GM23338 (cell line): ENCODE results near the gene IMMP2L. TPM values are rescaled to one million over a fixed set of nuclear protein-coding genes. Genes with fewer than 3 reads are reported as not detected.

Experiments used
- ATAC-seq: fragments of 200-7000 bp; cut with Tn5 transposase; 3 replicates; pipeline ENCODE4 v1.9.1; 2020
- DNase-seq: peaks from one replicate; pipeline ENCODE4 v3.0.0-alpha.2; 2015; ENCODE audit warnings: low spot score
- H2AFZ ChIP-seq: fragments of 200-600 bp; sonication (generic); 2 replicates; pipeline ENCODE4 v1.8.0; 2016; ENCODE audit warnings: antibody characterized with exemption, mild to moderate bottlenecking, moderate library complexity
- H3F3A ChIP-seq: fragments of 200-600 bp; sonication (generic); replicated peaks from 2 replicates; pipeline ENCODE4 v1.8.0; 2017; ENCODE audit warnings: antibody characterized with exemption, mixed run types, low read depth
- H3K27ac ChIP-seq: fragments of 200-600 bp; sonication (generic); 2 replicates; pipeline ENCODE4 v1.6.1; 2016; ENCODE audit warnings: low read depth
- H3K27me3 ChIP-seq: fragments of 200-600 bp; sonication (generic); 2 replicates; pipeline ENCODE4 v1.8.0; 2016; ENCODE audit warnings: mild to moderate bottlenecking, mixed run types, moderate library complexity; ENCODE audit not compliant: insufficient read depth
- H3K36me3 ChIP-seq: fragments of 200-600 bp; sonication (generic); 2 replicates; pipeline ENCODE4 v1.8.0; 2016; ENCODE audit warnings: mild to moderate bottlenecking; ENCODE audit not compliant: insufficient read depth
- H3K4me1 ChIP-seq: fragments of 200-600 bp; sonication (generic); 2 replicates; pipeline ENCODE4 v1.8.0; 2016; ENCODE audit warnings: mild to moderate bottlenecking, moderate library complexity; ENCODE audit not compliant: insufficient read depth
- H3K4me2 ChIP-seq: fragments of 200-600 bp; sonication (generic); 2 replicates; pipeline ENCODE4 v1.7.1; 2017; ENCODE audit warnings: mixed run types
- H3K4me3 ChIP-seq: fragments of 200-600 bp; sonication (generic); 2 replicates; pipeline ENCODE4 v1.6.1; 2016; ENCODE audit warnings: mixed run types
- H3K79me2 ChIP-seq: fragments of 200-600 bp; sonication (generic); replicated peaks from 2 replicates; pipeline ENCODE4 v1.8.0; 2017; ENCODE audit warnings: mild to moderate bottlenecking; ENCODE audit not compliant: insufficient read depth
- H3K9me2 ChIP-seq: fragments of 200-600 bp; sonication (generic); 2 replicates; pipeline ENCODE4 v1.8.0; 2017; ENCODE audit not compliant: insufficient read depth
- H4K20me1 ChIP-seq: fragments of 200-600 bp; sonication (generic); replicated peaks from 2 replicates; pipeline ENCODE4 v1.8.0; 2017; ENCODE audit warnings: mild to moderate bottlenecking; ENCODE audit not compliant: insufficient read depth
- H3K27ac Mint-ChIP-seq: 2 replicates; pipeline ENCODE4 v1.8.0; 2020; ENCODE audit warnings: inconsistent platforms, mild to moderate bottlenecking, moderate library complexity, mixed read lengths
- H3K27me3 Mint-ChIP-seq: 3 replicates; pipeline ENCODE4 v1.8.0; 2022; ENCODE audit warnings: low read depth, mild to moderate bottlenecking, moderate library complexity, mixed read lengths, inconsistent platforms; ENCODE audit not compliant: insufficient read depth, poor library complexity
- H3K36me3 Mint-ChIP-seq: 3 replicates; pipeline ENCODE4 v1.8.0; 2021; ENCODE audit warnings: low read depth, mild to moderate bottlenecking, inconsistent platforms, moderate library complexity, mixed read lengths
- H3K4me1 Mint-ChIP-seq: 3 replicates; pipeline ENCODE4 v1.8.0; 2020; ENCODE audit warnings: mild to moderate bottlenecking, inconsistent platforms, mixed read lengths
- H3K4me3 Mint-ChIP-seq: 3 replicates; pipeline ENCODE4 v1.8.0; 2021; ENCODE audit warnings: moderate library complexity, mild to moderate bottlenecking, inconsistent platforms, mixed read lengths
- H3K9me3 Mint-ChIP-seq: 3 replicates; pipeline ENCODE4 v1.8.0; 2020; ENCODE audit warnings: moderate library complexity, mild to moderate bottlenecking, inconsistent platforms, mixed read lengths
- CREB1 ChIP-seq: fragments of 250-450 bp; sonication (Bioruptor Pico); IDR thresholded peaks from 2 replicates; pipeline ENCODE4 v1.5.0; 2020; ENCODE audit warnings: low read depth, mild to moderate bottlenecking, moderate library complexity
- EZH2 ChIP-seq: fragments of 200-600 bp; sonication (generic); IDR thresholded peaks from one replicate; pipeline ENCODE4 v1.8.0; 2017; ENCODE audit warnings: antibody characterized with exemption, mild to moderate bottlenecking, low read depth; ENCODE audit not compliant: unreplicated experiment
- EZH2phosphoT487 ChIP-seq: fragments of 200-600 bp; sonication (generic); IDR thresholded peaks from one replicate; pipeline ENCODE4 v1.8.1; 2018; ENCODE audit warnings: antibody characterized with exemption; ENCODE audit not compliant: unreplicated experiment
- JUNB ChIP-seq: IDR thresholded peaks from one replicate; pipeline ENCODE4 v1.6.1; 2016; ENCODE audit warnings: antibody characterized with exemption; ENCODE audit not compliant: unreplicated experiment
- NANOG ChIP-seq: IDR thresholded peaks from 2 replicates; pipeline ENCODE4 v1.6.1; 2016; ENCODE audit warnings: antibody characterized with exemption, borderline replicate concordance
- POLR2AphosphoS5 ChIP-seq: IDR thresholded peaks from 2 replicates; pipeline ENCODE4 v1.6.1; 2016; ENCODE audit warnings: antibody characterized with exemption, low read depth
- STAT1 ChIP-seq: IDR thresholded peaks from one replicate; pipeline ENCODE4 v1.6.1; 2016; ENCODE audit warnings: antibody characterized with exemption; ENCODE audit not compliant: unreplicated experiment
- ZNF114 ChIP-seq: fragments of 250-450 bp; sonication (Bioruptor Pico); IDR thresholded peaks from 2 replicates; pipeline ENCODE4 v1.5.0; 2020; ENCODE audit warnings: mild to moderate bottlenecking, moderate library complexity
- ZNF331 ChIP-seq: fragments of 250-450 bp; sonication (Bioruptor Pico); IDR thresholded peaks from 2 replicates; pipeline ENCODE4 v1.5.0; 2020; ENCODE audit warnings: low read depth, mild to moderate bottlenecking, moderate library complexity
- polyA plus RNA-seq: library from polyadenylated mRNA; unstranded; fragments of >200 nt; fragmentation: Nextera tagmentation; extraction: Ambion mirVana; gene quantifications from 2 replicates; pipeline ENCODE4 v1.2.1, GENCODE V29; 2016
- total RNA-seq: library from RNA; depleted of rRNA; stranded (reverse); fragments of >200 nt; shearing (Covaris generic); gene quantifications from 2 replicates; pipeline ENCODE4 v1.2.3, GENCODE V29; 2014
- TF ChIP-seq, protein P1 (sequence below): IDR thresholded peaks from 2 replicates; pipeline ENCODE4 v1.6.1; 2016; ENCODE audit warnings: antibody characterized with exemption
- TF ChIP-seq, protein P2 (sequence below): fragments of 250-450 bp; sonication (Bioruptor Pico); IDR thresholded peaks from 2 replicates; pipeline ENCODE4 v1.5.0; 2020; ENCODE audit warnings: mild to moderate bottlenecking, moderate library complexity
- TF ChIP-seq, protein P3 (sequence below), 2 experiments: fragments of 200-600 bp in 1 of 2; sonication (generic) in 1 of 2; conservative IDR thresholded peaks; 2 replicates each; pipeline versions ENCODE4 v1.5.1 to v1.6.1; 2016 to 2017; ENCODE audit warnings: antibody characterized with exemption in 2 of 2, low read depth in 2 of 2, mild to moderate bottlenecking in 2 of 2, moderate library complexity in 1 of 2
- TF ChIP-seq, protein P4 (sequence below): IDR thresholded peaks from one replicate; pipeline ENCODE4 v1.6.1; 2018; ENCODE audit warnings: antibody characterized with exemption; ENCODE audit not compliant: unreplicated experiment

Gene IMMP2L
- total and polyA plus RNA-seq, 2 experiments from 2014 or later, result 7.3 to 14.0 TPM

DNA sequence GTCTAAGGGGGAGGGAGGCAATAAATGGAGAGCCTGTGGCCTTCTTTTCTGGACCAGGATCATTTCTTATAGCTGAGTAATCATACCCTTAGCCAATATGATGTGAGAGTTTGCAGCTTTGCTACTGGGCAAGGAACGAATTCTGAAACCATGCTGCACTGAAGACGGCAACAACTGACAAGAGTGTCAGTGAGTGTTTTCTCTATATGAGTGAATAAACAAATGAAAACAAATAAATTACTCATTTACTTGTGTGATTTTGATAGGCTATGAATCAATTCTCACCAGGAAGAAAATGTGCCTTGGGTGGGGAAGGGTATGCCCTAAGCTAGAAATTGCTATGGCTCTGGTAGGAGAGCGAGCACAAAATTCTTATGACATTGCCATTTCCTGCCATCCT, 550.8 kb downstream of the IMMP2L start:
- no peaks in the 10 kb centered on the region for H3K79me2 ChIP-seq
- H3K4me3 Mint-ChIP-seq, result no peak overlapping the region
- no peaks in the 10 kb centered on the region for H3K27me3 ChIP-seq
- H3K9me3 Mint-ChIP-seq, result no peaks in the 10 kb centered on the region
- ATAC-seq (no peak), DNase-seq (no peak)
- no peaks in the 10 kb centered on the region for H3K36me3 Mint-ChIP-seq
- TF ChIP-seq, protein P1, sequence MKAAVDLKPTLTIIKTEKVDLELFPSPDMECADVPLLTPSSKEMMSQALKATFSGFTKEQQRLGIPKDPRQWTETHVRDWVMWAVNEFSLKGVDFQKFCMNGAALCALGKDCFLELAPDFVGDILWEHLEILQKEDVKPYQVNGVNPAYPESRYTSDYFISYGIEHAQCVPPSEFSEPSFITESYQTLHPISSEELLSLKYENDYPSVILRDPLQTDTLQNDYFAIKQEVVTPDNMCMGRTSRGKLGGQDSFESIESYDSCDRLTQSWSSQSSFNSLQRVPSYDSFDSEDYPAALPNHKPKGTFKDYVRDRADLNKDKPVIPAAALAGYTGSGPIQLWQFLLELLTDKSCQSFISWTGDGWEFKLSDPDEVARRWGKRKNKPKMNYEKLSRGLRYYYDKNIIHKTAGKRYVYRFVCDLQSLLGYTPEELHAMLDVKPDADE, result no peak
- TF ChIP-seq, protein P2, sequence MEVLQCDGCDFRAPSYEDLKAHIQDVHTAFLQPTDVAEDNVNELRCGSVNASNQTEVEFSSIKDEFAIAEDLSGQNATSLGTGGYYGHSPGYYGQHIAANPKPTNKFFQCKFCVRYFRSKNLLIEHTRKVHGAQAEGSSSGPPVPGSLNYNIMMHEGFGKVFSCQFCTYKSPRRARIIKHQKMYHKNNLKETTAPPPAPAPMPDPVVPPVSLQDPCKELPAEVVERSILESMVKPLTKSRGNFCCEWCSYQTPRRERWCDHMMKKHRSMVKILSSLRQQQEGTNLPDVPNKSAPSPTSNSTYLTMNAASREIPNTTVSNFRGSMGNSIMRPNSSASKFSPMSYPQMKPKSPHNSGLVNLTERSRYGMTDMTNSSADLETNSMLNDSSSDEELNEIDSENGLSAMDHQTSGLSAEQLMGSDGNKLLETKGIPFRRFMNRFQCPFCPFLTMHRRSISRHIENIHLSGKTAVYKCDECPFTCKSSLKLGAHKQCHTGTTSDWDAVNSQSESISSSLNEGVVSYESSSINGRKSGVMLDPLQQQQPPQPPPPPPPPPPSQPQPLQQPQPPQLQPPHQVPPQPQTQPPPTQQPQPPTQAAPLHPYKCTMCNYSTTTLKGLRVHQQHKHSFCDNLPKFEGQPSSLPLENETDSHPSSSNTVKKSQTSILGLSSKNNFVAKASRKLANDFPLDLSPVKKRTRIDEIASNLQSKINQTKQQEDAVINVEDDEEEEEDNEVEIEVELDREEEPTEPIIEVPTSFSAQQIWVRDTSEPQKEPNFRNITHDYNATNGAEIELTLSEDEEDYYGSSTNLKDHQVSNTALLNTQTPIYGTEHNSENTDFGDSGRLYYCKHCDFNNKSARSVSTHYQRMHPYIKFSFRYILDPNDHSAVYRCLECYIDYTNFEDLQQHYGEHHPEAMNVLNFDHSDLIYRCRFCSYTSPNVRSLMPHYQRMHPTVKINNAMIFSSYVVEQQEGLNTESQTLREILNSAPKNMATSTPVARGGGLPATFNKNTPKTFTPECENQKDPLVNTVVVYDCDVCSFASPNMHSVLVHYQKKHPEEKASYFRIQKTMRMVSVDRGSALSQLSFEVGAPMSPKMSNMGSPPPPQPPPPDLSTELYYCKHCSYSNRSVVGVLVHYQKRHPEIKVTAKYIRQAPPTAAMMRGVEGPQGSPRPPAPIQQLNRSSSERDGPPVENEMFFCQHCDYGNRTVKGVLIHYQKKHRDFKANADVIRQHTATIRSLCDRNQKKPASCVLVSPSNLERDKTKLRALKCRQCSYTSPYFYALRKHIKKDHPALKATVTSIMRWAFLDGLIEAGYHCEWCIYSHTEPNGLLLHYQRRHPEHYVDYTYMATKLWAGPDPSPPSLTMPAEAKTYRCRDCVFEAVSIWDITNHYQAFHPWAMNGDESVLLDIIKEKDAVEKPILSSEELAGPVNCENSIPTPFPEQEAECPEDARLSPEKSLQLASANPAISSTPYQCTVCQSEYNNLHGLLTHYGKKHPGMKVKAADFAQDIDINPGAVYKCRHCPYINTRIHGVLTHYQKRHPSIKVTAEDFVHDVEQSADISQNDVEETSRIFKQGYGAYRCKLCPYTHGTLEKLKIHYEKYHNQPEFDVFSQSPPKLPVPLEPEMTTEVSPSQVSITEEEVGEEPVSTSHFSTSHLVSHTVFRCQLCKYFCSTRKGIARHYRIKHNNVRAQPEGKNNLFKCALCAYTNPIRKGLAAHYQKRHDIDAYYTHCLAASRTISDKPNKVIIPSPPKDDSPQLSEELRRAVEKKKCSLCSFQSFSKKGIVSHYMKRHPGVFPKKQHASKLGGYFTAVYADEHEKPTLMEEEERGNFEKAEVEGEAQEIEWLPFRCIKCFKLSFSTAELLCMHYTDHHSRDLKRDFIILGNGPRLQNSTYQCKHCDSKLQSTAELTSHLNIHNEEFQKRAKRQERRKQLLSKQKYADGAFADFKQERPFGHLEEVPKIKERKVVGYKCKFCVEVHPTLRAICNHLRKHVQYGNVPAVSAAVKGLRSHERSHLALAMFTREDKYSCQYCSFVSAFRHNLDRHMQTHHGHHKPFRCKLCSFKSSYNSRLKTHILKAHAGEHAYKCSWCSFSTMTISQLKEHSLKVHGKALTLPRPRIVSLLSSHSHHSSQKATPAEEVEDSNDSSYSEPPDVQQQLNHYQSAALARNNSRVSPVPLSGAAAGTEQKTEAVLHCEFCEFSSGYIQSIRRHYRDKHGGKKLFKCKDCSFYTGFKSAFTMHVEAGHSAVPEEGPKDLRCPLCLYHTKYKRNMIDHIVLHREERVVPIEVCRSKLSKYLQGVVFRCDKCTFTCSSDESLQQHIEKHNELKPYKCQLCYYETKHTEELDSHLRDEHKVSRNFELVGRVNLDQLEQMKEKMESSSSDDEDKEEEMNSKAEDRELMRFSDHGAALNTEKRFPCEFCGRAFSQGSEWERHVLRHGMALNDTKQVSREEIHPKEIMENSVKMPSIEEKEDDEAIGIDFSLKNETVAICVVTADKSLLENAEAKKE (CRISPR knock-in tag), result no peak
- TF ChIP-seq ZNF114 (CRISPR knock-in tag), result no peak
- no peak for TF ChIP-seq EZH2
- TF ChIP-seq POLR2AphosphoS5, result no peak
- TF ChIP-seq STAT1, result no peak
- no peak for TF ChIP-seq JUNB
- TF ChIP-seq CREB1 (CRISPR knock-in tag), result no peak
- TF ChIP-seq EZH2phosphoT487, result no peak
- TF ChIP-seq, protein P3, sequence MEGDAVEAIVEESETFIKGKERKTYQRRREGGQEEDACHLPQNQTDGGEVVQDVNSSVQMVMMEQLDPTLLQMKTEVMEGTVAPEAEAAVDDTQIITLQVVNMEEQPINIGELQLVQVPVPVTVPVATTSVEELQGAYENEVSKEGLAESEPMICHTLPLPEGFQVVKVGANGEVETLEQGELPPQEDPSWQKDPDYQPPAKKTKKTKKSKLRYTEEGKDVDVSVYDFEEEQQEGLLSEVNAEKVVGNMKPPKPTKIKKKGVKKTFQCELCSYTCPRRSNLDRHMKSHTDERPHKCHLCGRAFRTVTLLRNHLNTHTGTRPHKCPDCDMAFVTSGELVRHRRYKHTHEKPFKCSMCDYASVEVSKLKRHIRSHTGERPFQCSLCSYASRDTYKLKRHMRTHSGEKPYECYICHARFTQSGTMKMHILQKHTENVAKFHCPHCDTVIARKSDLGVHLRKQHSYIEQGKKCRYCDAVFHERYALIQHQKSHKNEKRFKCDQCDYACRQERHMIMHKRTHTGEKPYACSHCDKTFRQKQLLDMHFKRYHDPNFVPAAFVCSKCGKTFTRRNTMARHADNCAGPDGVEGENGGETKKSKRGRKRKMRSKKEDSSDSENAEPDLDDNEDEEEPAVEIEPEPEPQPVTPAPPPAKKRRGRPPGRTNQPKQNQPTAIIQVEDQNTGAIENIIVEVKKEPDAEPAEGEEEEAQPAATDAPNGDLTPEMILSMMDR (conservative IDR thresholded peaks at IDR 0.05; ENCODE audit: low read depth in 2 of 2), result no peak
- TF ChIP-seq ZNF331, result no peak
- TF ChIP-seq, protein P4, sequence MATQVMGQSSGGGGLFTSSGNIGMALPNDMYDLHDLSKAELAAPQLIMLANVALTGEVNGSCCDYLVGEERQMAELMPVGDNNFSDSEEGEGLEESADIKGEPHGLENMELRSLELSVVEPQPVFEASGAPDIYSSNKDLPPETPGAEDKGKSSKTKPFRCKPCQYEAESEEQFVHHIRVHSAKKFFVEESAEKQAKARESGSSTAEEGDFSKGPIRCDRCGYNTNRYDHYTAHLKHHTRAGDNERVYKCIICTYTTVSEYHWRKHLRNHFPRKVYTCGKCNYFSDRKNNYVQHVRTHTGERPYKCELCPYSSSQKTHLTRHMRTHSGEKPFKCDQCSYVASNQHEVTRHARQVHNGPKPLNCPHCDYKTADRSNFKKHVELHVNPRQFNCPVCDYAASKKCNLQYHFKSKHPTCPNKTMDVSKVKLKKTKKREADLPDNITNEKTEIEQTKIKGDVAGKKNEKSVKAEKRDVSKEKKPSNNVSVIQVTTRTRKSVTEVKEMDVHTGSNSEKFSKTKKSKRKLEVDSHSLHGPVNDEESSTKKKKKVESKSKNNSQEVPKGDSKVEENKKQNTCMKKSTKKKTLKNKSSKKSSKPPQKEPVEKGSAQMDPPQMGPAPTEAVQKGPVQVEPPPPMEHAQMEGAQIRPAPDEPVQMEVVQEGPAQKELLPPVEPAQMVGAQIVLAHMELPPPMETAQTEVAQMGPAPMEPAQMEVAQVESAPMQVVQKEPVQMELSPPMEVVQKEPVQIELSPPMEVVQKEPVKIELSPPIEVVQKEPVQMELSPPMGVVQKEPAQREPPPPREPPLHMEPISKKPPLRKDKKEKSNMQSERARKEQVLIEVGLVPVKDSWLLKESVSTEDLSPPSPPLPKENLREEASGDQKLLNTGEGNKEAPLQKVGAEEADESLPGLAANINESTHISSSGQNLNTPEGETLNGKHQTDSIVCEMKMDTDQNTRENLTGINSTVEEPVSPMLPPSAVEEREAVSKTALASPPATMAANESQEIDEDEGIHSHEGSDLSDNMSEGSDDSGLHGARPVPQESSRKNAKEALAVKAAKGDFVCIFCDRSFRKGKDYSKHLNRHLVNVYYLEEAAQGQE, result no peak
- TF ChIP-seq NANOG, result no peak
- no peaks in the 10 kb centered on the region; the same call in 1 of the 2 replicates for H3F3A ChIP-seq
- H3K4me1 ChIP-seq, result no peaks in the 10 kb centered on the region
- no peaks in the 10 kb centered on the region for H3K36me3 ChIP-seq
- H3K4me3 ChIP-seq, result no peak overlapping the region
- no peak overlapping the region for H3K27ac Mint-ChIP-seq
- H3K27ac ChIP-seq, result no peak overlapping the region
- no peaks in the 10 kb centered on the region for H3K27me3 Mint-ChIP-seq
- H3K9me2 ChIP-seq, result no peaks in the 10 kb centered on the region
- peaks cover 3% of the 10 kb centered on the region for H3K4me1 Mint-ChIP-seq
- H4K20me1 ChIP-seq, result no peaks in the 10 kb centered on the region
- H3K4me2 ChIP-seq, result no peak overlapping the region
- H2AFZ ChIP-seq, result no peak overlapping the region
